CD4-positive, alpha-beta memory T cell (primary cell): ENCODE measurements around the gene POLR2L. TPM values are rescaled to one million over a fixed set of nuclear protein-coding genes. Genes with fewer than 3 reads are reported as not detected.

Experiments
- CTCF ChIA-PET: fragments of 350-600 bp; sonication (Branson Sonifier 250); formaldehyde crosslinking; loops from one replicate; lab custom pipeline; 2021; ENCODE audit warnings: inconsistent platforms; ENCODE audit not compliant: partially characterized antibody; lab: Charles Lee
- POLR2A ChIA-PET: fragments of 350-600 bp; sonication (Branson Sonifier 250); formaldehyde crosslinking; loops from one replicate; lab custom pipeline; 2021; ENCODE audit not compliant: partially characterized antibody; lab: Charles Lee
- DNase-seq, 5 donors: peaks; one replicate each; pipeline versions ENCODE4 v3.0.0 to v3.0.0-alpha.2; 2020 to 2022; ENCODE audit warnings: mixed read lengths in 1 of 5
- H3K27ac ChIP-seq: one replicate; pipeline ENCODE4 v1.7.0; 2013; ENCODE audit warnings: low read depth, low read length
- H3K27me3 ChIP-seq: 2 replicates; pipeline ENCODE4 v1.7.0; 2013; ENCODE audit warnings: mild to moderate bottlenecking, low read length, moderate library complexity; ENCODE audit not compliant: insufficient read depth
- H3K36me3 ChIP-seq: 2 replicates; pipeline ENCODE4 v1.7.0; 2013; ENCODE audit warnings: mild to moderate bottlenecking, low read length, moderate library complexity; ENCODE audit not compliant: insufficient read depth
- H3K4me1 ChIP-seq: 2 replicates; pipeline ENCODE4 v1.7.0; 2013; ENCODE audit warnings: mild to moderate bottlenecking, low read length, moderate library complexity; ENCODE audit not compliant: insufficient read depth
- H3K4me3 ChIP-seq, 2 donors: one replicate each; pipeline ENCODE4 v1.7.0; 2013; ENCODE audit warnings: low read length in 2 of 2, mild to moderate bottlenecking in 1 of 2
- H3K9me3 ChIP-seq, 2 donors: one replicate each; pipeline ENCODE4 v1.7.0; 2013; ENCODE audit warnings: low read length in 2 of 2, control low read depth in 1 of 2; ENCODE audit not compliant: control insufficient read depth in 1 of 2
- H3K27ac Mint-ChIP-seq, 7 donors: one replicate each; pipeline ENCODE4 v1.8.0; 2020 to 2021; ENCODE audit warnings: mixed read lengths in 7 of 7, mild to moderate bottlenecking in 6 of 7, inconsistent platforms in 3 of 7, moderate library complexity in 3 of 7
- H3K27me3 Mint-ChIP-seq, 2 donors: one replicate each; pipeline ENCODE4 v1.8.0; 2020 to 2021; ENCODE audit warnings: mixed read lengths in 2 of 2
- H3K36me3 Mint-ChIP-seq, 2 donors: one replicate each; pipeline ENCODE4 v1.8.0; 2020 to 2021; ENCODE audit warnings: mixed read lengths in 2 of 2, inconsistent platforms in 1 of 2, mild to moderate bottlenecking in 1 of 2
- H3K4me1 Mint-ChIP-seq, 4 donors: one replicate each; pipeline ENCODE4 v1.8.0; 2020 to 2021; ENCODE audit warnings: mixed read lengths in 4 of 4, mild to moderate bottlenecking in 1 of 4
- H3K4me3 Mint-ChIP-seq, 8 donors: one replicate each; pipeline ENCODE4 v1.8.0; 2020 to 2021; ENCODE audit warnings: mixed read lengths in 8 of 8, mild to moderate bottlenecking in 7 of 8, moderate library complexity in 6 of 8, inconsistent platforms in 3 of 8
- H3K9me3 Mint-ChIP-seq, 8 donors: one replicate each; pipeline ENCODE4 v1.8.0; 2020 to 2021; ENCODE audit warnings: mixed read lengths in 8 of 8, mild to moderate bottlenecking in 5 of 8, inconsistent platforms in 3 of 8, moderate library complexity in 1 of 8
- intact Hi-C: fragments of 100-400 bp; cut with micrococcal nuclease; formaldehyde crosslinking; loops from one replicate; pipeline ENCODE4 v1.15.1; 2023
- polyA plus RNA-seq, 2 donors: library from polyadenylated mRNA; unstranded; fragments of 300-500 nt; fragmentation: Illumina TruSeq; gene quantifications; one replicate each; pipeline ENCODE4 v1.2.3, GENCODE V29; 2021
- total RNA-seq, 2 experiments: library from RNA; stranded (reverse); gene quantifications; one replicate each; pipeline ENCODE4 v1.2.3, GENCODE V29; 2021

POLR2L gene
- total and polyA plus RNA-seq, 4 experiments from 2014 or later, result 55.8 to 108 (median 69.9) TPM

DNA sequence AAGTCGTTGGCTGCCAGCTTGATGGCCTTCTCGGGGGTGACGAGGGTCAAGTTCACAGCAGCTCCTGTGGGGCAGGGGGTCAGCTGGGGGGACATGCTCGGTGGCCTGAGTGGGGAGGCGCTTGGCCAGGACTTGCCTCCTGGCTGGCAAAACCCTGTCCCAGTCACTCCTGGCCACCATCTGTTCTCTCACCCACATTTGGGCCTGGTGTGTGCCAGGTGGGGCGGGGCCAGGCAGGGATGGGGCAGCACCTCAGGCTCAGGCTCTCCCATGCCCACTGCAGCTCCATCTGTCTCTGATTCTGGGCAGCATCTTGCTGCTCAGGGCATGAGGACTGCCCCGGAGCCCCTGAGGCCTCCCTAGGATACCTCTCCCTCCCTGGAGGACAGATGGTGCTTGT, 48.8 kb downstream of the POLR2L start:
- DNase-seq, result no peak
- no peaks in the 10 kb centered on the region for H3K9me3 ChIP-seq
- H3K27me3 Mint-ChIP-seq, result no peaks in the 10 kb centered on the region
- H3K36me3 Mint-ChIP-seq, result peaks cover 0 to 13% of the 10 kb centered on the region in 2 donors
- H3K4me1 ChIP-seq, result peaks cover 34% of the 10 kb centered on the region
- H3K4me3 ChIP-seq, result no peak overlapping the region
- peaks cover 4% of the 10 kb centered on the region for H3K27me3 ChIP-seq
- H3K4me1 Mint-ChIP-seq, result peaks cover 5 to 19% (median 10%) of the 10 kb centered on the region in 4 donors
- peaks cover 0 to 1% (median 0%) of the 10 kb centered on the region in 8 donors for H3K9me3 Mint-ChIP-seq
- ChIA-PET POLR2A (interaction anchor here (1.2 to 1.6 kb wide), 4 partner anchors 10 to 18 kb away, joined by 3 to 5 read pairs (median 4); partner anchors contain the start of gene RPLP2), CTCF (interaction anchor here (1.5 kb wide), 1 partner anchor 10 kb away, joined by 6 read pairs; no protein-coding TSS in a partner anchor)
- peaks cover 12% of the 10 kb centered on the region for H3K36me3 ChIP-seq
- peak overlapping the region in 3 of 8 donors; percentile 9 to 50 (median 24) for H3K4me3 Mint-ChIP-seq
- H3K27ac ChIP-seq, result no peak overlapping the region
- no peak overlapping the region for H3K27ac Mint-ChIP-seq
- intact Hi-C loops, result no loop called here

DNA sequence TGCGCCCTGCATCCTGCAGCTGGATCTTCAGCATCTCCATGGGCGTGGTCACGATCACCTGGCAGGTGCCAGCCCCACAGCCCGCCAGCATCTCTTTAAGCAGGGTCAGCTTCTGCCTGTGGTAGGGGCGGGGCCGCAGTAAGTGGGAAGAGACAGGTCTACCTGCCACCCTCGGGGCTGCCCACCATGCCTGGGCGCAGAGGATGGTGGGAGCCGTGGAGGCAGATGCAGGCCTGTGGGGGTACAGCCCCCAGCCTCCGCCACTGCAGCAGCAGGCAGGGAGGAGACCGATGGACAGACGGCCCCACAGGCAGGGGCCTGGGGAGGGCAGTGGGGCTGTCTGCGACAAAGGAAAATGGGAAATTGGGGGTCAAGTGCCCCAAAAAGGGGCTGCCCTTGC, 49.5 kb downstream of the POLR2L start:
- Mint-ChIP-seq H3K36me3 (peaks cover 0 to 13% of the 10 kb centered on the region in 2 donors), H3K4me1 (peaks cover 5 to 19% (median 10%) of the 10 kb centered on the region in 4 donors), H3K27ac (no peak overlapping the region), H3K9me3 (peaks cover 0 to 1% (median 0%) of the 10 kb centered on the region in 8 donors), H3K4me3 (no peak overlapping the region), H3K27me3 (no peaks in the 10 kb centered on the region)
- CTCF ChIA-PET, result interaction anchor here (1.5 kb wide), 1 partner anchor 10 kb away, joined by 6 read pairs; no protein-coding TSS in a partner anchor
- H3K4me1 ChIP-seq, result peaks cover 32% of the 10 kb centered on the region
- H3K36me3 ChIP-seq, result peaks cover 12% of the 10 kb centered on the region
- H3K9me3 ChIP-seq, result no peaks in the 10 kb centered on the region
- H3K27ac ChIP-seq, result no peak overlapping the region
- no peak for DNase-seq
- intact Hi-C loops, result no loop called here
- POLR2A ChIA-PET, result interaction anchor here (1.2 kb wide), 1 partner anchor 15 kb away, joined by 5 read pairs; no protein-coding TSS in a partner anchor
- no peak overlapping the region for H3K4me3 ChIP-seq
- peaks cover 4% of the 10 kb centered on the region for H3K27me3 ChIP-seq

DNA sequence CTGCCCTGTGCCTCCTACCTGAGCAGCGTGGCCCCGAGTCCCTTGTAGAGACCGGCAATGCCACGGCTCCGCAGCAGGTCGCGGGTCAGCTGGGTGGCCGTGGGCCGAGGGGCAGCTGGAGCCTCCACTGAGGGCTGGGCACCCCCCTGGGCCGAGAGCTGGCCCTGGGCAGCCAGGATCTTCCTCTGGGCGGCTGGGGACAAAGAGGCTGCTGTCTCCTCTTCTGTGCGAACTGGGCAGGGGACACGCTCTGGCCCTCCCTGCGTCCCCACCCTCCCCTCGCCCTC, 49.9 kb downstream of the POLR2L start:
- no peak for DNase-seq
- no peak overlapping the region for H3K4me3 Mint-ChIP-seq
- Histone ChIP-seq H3K27me3 (peaks cover 4% of the 10 kb centered on the region), H3K4me3 (no peak overlapping the region), H3K36me3 (peaks cover 12% of the 10 kb centered on the region), H3K4me1 (peaks cover 32% of the 10 kb centered on the region), H3K27ac (no peak overlapping the region), H3K9me3 (no peaks in the 10 kb centered on the region)
- CTCF ChIA-PET, result interaction anchor here (1.5 kb wide), 1 partner anchor 9 kb away, joined by 6 read pairs; no protein-coding TSS in a partner anchor
- H3K27ac Mint-ChIP-seq, result no peak overlapping the region
- POLR2A ChIA-PET, result no interaction called here
- no peaks in the 10 kb centered on the region for H3K27me3 Mint-ChIP-seq
- H3K4me1 Mint-ChIP-seq, result peaks cover 5 to 18% (median 10%) of the 10 kb centered on the region in 4 donors
- peaks cover 0 to 1% (median 0%) of the 10 kb centered on the region in 8 donors for H3K9me3 Mint-ChIP-seq
- H3K36me3 Mint-ChIP-seq, result peaks cover 0 to 13% of the 10 kb centered on the region in 2 donors
- intact Hi-C loops, result no loop called here

DNA sequence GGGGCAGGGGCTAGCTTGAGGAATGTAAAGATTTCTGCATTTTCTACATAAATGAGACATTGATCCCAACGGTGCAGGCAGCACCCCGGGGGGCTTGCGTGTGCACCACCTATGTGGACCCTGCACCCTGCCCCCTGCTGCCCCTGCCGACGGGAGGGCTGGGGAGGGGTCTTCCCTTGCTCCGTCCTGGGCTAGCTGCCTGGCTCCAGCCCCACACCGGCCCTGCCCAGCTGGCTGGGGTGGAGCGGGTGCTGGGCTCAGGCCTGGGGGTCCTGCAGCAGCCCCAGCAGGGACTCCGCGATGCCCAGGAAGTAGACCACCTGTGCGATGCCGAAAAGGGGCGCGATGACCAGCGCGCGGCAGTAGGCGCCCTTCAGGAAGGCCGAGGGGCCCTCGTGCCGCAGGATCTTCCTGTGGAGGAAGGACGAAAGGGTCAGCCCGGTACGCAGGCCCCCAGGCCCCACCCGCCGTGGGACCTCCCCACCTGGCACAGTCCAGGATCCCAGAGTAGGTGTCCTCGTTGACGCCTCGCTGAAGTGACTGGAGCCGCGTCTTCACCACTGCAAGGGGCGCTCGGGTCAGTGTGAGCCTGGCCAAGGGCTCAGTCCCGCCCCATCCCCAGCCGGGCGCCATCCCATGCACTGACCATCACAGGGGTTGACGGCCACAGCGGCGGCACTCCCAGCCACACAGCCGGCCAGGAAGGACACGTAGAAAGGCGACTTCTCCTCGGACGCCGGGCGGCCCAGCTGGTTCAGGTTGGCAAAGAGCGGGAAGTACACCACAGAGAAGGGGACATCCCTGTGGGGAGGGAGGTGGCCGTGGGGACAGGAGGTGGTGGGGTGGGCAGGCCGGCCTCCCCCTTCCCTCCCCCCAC, 50.4 kb downstream of the POLR2L start:
- Histone ChIP-seq H3K4me1 (peaks cover 27% of the 10 kb centered on the region), H3K27ac (no peak overlapping the region), H3K36me3 (peaks cover 12% of the 10 kb centered on the region), H3K4me3 (no peak overlapping the region), H3K9me3 (no peaks in the 10 kb centered on the region), H3K27me3 (peaks cover 4% of the 10 kb centered on the region)
- ChIA-PET POLR2A (no interaction called here), CTCF (interaction anchor here (1.5 kb wide), 1 partner anchor 9 kb away, joined by 6 read pairs; no protein-coding TSS in a partner anchor)
- Mint-ChIP-seq H3K36me3 (peaks cover 0 to 9% of the 10 kb centered on the region in 2 donors), H3K27me3 (no peaks in the 10 kb centered on the region), H3K4me3 (no peak overlapping the region), H3K9me3 (peaks cover 0 to 1% (median 0%) of the 10 kb centered on the region in 8 donors), H3K27ac (no peak overlapping the region), H3K4me1 (peaks cover 2 to 12% (median 9%) of the 10 kb centered on the region in 4 donors)
- intact Hi-C loops, result no loop called here
- DNase-seq, result no peak

DNA sequence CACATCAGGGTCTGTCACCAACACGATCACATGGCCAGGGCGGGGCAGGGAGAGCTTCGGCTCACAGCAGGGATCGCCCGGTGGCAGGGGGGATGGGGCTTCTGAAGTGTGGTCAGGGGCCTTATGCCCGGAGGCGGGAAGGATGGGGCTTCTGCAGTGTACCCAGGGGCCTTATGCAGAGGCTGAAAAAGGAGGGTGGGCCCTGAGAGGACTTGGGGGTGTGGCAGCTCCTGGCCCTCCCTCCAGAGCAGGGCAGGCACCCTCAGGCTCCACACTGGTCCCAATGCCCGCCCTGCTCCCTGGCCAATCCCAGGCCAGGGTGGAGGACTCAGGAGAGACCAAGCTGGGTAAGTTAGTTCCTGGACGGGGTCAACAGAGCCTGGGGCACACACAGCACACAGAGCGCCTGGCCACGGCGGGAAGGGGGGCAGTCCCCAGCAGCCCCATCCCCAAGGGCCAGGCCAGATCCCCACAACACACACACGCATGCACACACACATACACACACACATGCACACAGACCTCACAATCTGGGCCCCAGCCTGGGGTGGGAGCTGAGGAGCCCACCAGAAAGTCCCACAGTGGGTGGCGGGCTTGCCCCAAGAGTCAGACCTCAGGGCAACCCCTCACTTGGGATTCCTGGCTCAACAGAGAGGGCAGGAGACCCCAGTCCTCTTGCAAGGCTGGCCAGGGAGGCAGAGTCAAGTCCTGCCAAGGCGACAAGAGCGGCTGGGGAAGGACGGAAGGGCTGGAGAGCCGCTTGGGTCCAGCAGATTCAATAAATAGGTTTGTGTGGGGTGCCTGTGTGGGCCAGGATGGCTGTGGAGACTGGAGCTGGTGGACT, 51.4 kb downstream of the POLR2L start:
- Histone ChIP-seq H3K36me3 (peaks cover 12% of the 10 kb centered on the region), H3K27me3 (peaks cover 4% of the 10 kb centered on the region), H3K27ac (no peak overlapping the region), H3K4me1 (peaks cover 20% of the 10 kb centered on the region), H3K9me3 (no peaks in the 10 kb centered on the region), H3K4me3 (no peak overlapping the region)
- Mint-ChIP-seq H3K4me3 (peak overlapping the region in 1 of 8 donors; percentile 25), H3K27ac (no peak overlapping the region), H3K4me1 (peaks cover 2 to 5% (median 3%) of the 10 kb centered on the region in 4 donors), H3K36me3 (peaks cover 0 to 6% of the 10 kb centered on the region in 2 donors), H3K9me3 (peaks cover 0 to 1% (median 0%) of the 10 kb centered on the region in 8 donors), H3K27me3 (no peaks in the 10 kb centered on the region)
- intact Hi-C loops, result no loop called here
- POLR2A ChIA-PET, result interaction anchor here (1.5 kb wide), 1 partner anchor 13 kb away, joined by 4 read pairs; no protein-coding TSS in a partner anchor
- no peak for DNase-seq
- CTCF ChIA-PET, result no interaction called here

DNA sequence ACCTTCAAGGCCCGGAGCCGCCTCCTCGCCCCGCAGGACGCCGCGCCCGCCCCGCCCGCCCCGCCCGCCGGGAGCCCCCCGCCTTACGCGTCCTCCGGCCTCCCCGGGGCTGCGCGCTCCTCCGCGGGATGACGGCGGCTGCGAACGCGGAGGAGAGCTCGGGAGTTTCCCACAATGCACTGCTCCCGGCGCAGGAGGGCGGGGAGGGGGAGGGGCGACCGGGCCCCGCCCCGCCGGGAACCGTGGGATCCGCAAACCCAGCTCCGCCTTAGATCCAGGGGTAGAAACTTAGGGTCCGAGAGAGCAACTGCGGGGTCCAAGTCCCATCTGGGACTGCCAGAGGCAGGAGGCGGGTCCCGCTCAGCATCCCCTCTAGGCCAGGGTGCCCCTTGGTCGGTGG, 52.4 kb downstream of the POLR2L start, which contains the start of gene CEND1:
Gene CEND1 (minus strand): TSS at position 148 of the 400 bp plus-strand sequence. CDS start 1,514 bp downstream, outside the sequence.
- no peaks in the 10 kb centered on the region for H3K27me3 Mint-ChIP-seq
- H3K27me3 ChIP-seq, result peaks cover 4% of the 10 kb centered on the region
- peaks cover 0 to 5% of the 10 kb centered on the region in 2 donors for H3K36me3 Mint-ChIP-seq
- H3K36me3 ChIP-seq, result peaks cover 12% of the 10 kb centered on the region
- H3K27ac ChIP-seq, result no peak within 1 kb of the TSS
- peaks cover under 1 to 6% (median 2%) of the 10 kb centered on the region in 4 donors for H3K4me1 Mint-ChIP-seq
- no peaks in the 10 kb centered on the region for H3K9me3 ChIP-seq
- H3K27ac Mint-ChIP-seq, result no peak within 1 kb of the TSS
- H3K9me3 Mint-ChIP-seq, result peaks cover 0 to 1% (median 0%) of the 10 kb centered on the region in 8 donors
- H3K4me3 ChIP-seq, result no peak within 1 kb of the TSS
- intact Hi-C loops, result no loop called here
- no peak for DNase-seq
- POLR2A ChIA-PET, result interaction anchor here (1.5 kb wide), 1 partner anchor 14 kb away, joined by 4 read pairs; no protein-coding TSS in a partner anchor
- H3K4me1 ChIP-seq, result peaks cover 10% of the 10 kb centered on the region
- H3K4me3 Mint-ChIP-seq, result peak within 1 kb of the TSS in 1 of 8 donors; percentile 53
- CTCF ChIA-PET, result no interaction called here
